GM18502 (cell line): ENCODE measurements around the gene FAM53C.
A peak's percentile ranks its signal among the peaks of the same experiment; 100 is the strongest.
"Not testable (repeated sequence)": the region's sequence is repeated elsewhere in the genome, so short reads cannot be mapped to it uniquely, and the experiment has no call there.

Source experiments
- ATAC-seq: cut with Tn5 transposase; IDR thresholded peaks from one replicate; pipeline ENCODE4 v1.9.1; 2021; ENCODE audit warnings: mild to moderate bottlenecking; ENCODE audit not compliant: unreplicated experiment, poor library complexity

Gene FAM53C

GRCh38 chr5:138337685-138338410, at the start of gene FAM53C:
FAM53C (plus strand) TSS chr5:138338266; CDS start chr5:138341336, 3,070 bp downstream.
- ATAC-seq = peak; percentile 85

GRCh38 chr5:138289296-138289695, 48.8 kb upstream of the FAM53C start:
- no peak for ATAC-seq

- ATAC-seq = no peak
These were observed 34.7 kb upstream of the FAM53C start for GRCh38 chr5:138303372-138303771.

- no peak for ATAC-seq
These were observed 32.3 kb upstream of the FAM53C start for GRCh38 chr5:138305797-138306196.

- no peak for ATAC-seq
These were observed 22.3 kb upstream of the FAM53C start for GRCh38 chr5:138315751-138316278.

- ATAC-seq = no peak
These were observed 21.7 kb upstream of the FAM53C start for GRCh38 chr5:138316355-138316754.

- ATAC-seq = not testable (repeated sequence)
These were observed 19.9 kb upstream of the FAM53C start for GRCh38 chr5:138318211-138318610.

- ATAC-seq = no peak
These were observed 7.1 kb upstream of the FAM53C start for GRCh38 chr5:138330813-138331448.

- ATAC-seq = peak; percentile 99
These were observed 6.4 kb upstream of the FAM53C start, which contains the start of gene CDC25C for GRCh38 chr5:138331449-138332368. CDC25C (minus strand) TSS chr5:138331804; CDS start chr5:138331180, 624 bp downstream.

- no peak for ATAC-seq
These were observed 3.1 kb upstream of the FAM53C start for GRCh38 chr5:138334867-138335447.

- ATAC-seq = peak; percentile 35
These were observed 948 bp upstream of the FAM53C start for GRCh38 chr5:138336952-138337684.

GRCh38 chr5:138338411-138339090, 485 bp downstream of the FAM53C start:
- ATAC-seq = no peak

- no peak for ATAC-seq
These were observed 1.0 kb downstream of the FAM53C start for GRCh38 chr5:138339091-138339456.

GRCh38 chr5:138339464-138339863, 1.4 kb downstream of the FAM53C start:
- ATAC-seq = no peak

- no peak for ATAC-seq
These were observed 1.9 kb downstream of the FAM53C start for GRCh38 chr5:138340008-138340407.

- ATAC-seq = no peak
These were observed 7.0 kb downstream of the FAM53C start for GRCh38 chr5:138344887-138345622.

- ATAC-seq = no peak
These were observed 8.8 kb downstream of the FAM53C start for GRCh38 chr5:138346889-138347288.

GRCh38 chr5:138349852-138350562, 11.9 kb downstream of the FAM53C start:
- no peak for ATAC-seq
